Upper lobe of left lung (tissue), 4 donors: ENCODE data around the gene CIAO2B.

Experiments used
- POLR2A ChIP-seq, 4 donors: fragments of 450-650 bp; IDR thresholded peaks; one replicate each; pipeline ENCODE4 v1.5.1; 2016 to 2017; ENCODE audit warnings: antibody characterized with exemption in 4 of 4, mild to moderate bottlenecking in 2 of 4
- TF ChIP-seq, protein P1 (sequence below), 6 experiments: fragments of 450-650 bp in 4 of 6; fragments of 200-600 bp in 2 of 6; sonication (generic) in 2 of 6; IDR thresholded peaks; one replicate each; pipeline ENCODE4 v1.5.1; 2016 to 2019; ENCODE audit warnings: antibody characterized with exemption in 6 of 6

DNA sequence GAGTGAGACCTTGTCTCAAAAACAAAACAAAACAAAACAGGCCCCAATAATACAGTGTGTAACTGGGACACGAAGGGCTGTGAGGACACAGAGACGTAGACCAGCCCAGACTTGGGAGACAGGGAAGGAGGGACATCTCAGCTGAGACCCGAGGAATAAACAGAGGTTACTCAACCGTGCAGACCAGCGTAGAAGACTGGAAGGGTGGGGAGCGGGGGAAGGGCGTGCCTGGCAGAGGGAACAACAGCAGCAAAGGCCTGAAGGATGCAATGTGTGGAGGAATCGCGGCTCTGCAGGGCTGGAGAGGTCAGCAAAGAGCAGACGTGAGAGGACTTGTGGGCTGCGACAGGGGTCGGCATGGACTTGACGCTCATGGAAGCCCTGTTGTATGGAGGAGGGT lies 42.5 kb upstream of the CIAO2B start:
- TF ChIP-seq, protein P1, sequence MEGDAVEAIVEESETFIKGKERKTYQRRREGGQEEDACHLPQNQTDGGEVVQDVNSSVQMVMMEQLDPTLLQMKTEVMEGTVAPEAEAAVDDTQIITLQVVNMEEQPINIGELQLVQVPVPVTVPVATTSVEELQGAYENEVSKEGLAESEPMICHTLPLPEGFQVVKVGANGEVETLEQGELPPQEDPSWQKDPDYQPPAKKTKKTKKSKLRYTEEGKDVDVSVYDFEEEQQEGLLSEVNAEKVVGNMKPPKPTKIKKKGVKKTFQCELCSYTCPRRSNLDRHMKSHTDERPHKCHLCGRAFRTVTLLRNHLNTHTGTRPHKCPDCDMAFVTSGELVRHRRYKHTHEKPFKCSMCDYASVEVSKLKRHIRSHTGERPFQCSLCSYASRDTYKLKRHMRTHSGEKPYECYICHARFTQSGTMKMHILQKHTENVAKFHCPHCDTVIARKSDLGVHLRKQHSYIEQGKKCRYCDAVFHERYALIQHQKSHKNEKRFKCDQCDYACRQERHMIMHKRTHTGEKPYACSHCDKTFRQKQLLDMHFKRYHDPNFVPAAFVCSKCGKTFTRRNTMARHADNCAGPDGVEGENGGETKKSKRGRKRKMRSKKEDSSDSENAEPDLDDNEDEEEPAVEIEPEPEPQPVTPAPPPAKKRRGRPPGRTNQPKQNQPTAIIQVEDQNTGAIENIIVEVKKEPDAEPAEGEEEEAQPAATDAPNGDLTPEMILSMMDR (IDR thresholded peaks at IDR 0.05) = no peak
- no peak for TF ChIP-seq POLR2A (IDR thresholded peaks at IDR 0.05)
